Stomach smooth muscle (tissue), 2 donors: Measurements from ENCODE around the gene STX8.
"Not testable (repeated sequence)": the region's sequence is repeated elsewhere in the genome, so short reads cannot be mapped to it uniquely, and the experiment has no call there.

Experiments
- H3K27ac ChIP-seq: one replicate; pipeline ENCODE4 v1.7.0; 2013; ENCODE audit warnings: mild to moderate bottlenecking, low read length, inconsistent platforms
- H3K27me3 ChIP-seq, 2 donors: one replicate each; pipeline ENCODE4 v1.7.0; 2013; ENCODE audit warnings: low read length in 2 of 2; ENCODE audit not compliant: insufficient read depth in 2 of 2, control insufficient read depth in 1 of 2
- H3K36me3 ChIP-seq, 2 donors: one replicate each; pipeline ENCODE4 v1.7.0; 2013; ENCODE audit warnings: low read length in 2 of 2; ENCODE audit not compliant: control insufficient read depth in 2 of 2, insufficient read depth in 2 of 2
- H3K4me1 ChIP-seq: one replicate; pipeline ENCODE4 v1.7.0; 2013; ENCODE audit warnings: low read length; ENCODE audit not compliant: control insufficient read depth, insufficient read depth
- H3K4me3 ChIP-seq, 2 donors: one replicate each; pipeline ENCODE4 v1.7.0; 2013; ENCODE audit warnings: low read length in 2 of 2
- H3K9ac ChIP-seq, 2 donors: one replicate each; pipeline ENCODE4 v1.7.0; 2013; ENCODE audit warnings: low read length in 2 of 2, mild to moderate bottlenecking in 1 of 2
- H3K9me3 ChIP-seq, 2 donors: one replicate each; pipeline ENCODE4 v1.7.0; 2013; ENCODE audit warnings: low read length in 2 of 2; ENCODE audit not compliant: control insufficient read depth in 2 of 2
- donor health status: healthy.
- donor health status: Pancreatic carcinoma.

STX8 gene

GRCh38 chr17:9269350-9270035 lies 306.1 kb downstream of the STX8 start:
- Histone ChIP-seq H3K9ac (no peak overlapping the region), H3K4me1 (peaks cover 27% of the 10 kb centered on the region), H3K27me3 (no peaks in the 10 kb centered on the region), H3K4me3 (no peak overlapping the region), H3K27ac (no peak overlapping the region), H3K36me3 (peaks cover 0 to 2% of the 10 kb centered on the region in 2 donors), H3K9me3 (no peaks in the 10 kb centered on the region)

GRCh38 chr17:9268546-9268945 lies 307.1 kb downstream of the STX8 start:
- Histone ChIP-seq H3K36me3 (peaks cover 0 to 2% of the 10 kb centered on the region in 2 donors), H3K9me3 (no peaks in the 10 kb centered on the region), H3K27me3 (no peaks in the 10 kb centered on the region), H3K4me1 (peaks cover 22% of the 10 kb centered on the region), H3K4me3 (no peak overlapping the region), H3K9ac (no peak overlapping the region), H3K27ac (no peak overlapping the region)

GRCh38 chr17:9266697-9267117 lies 308.9 kb downstream of the STX8 start:
- no peak overlapping the region for H3K4me3 ChIP-seq
- no peaks in the 10 kb centered on the region for H3K9me3 ChIP-seq
- peaks cover 0 to 2% of the 10 kb centered on the region in 2 donors for H3K36me3 ChIP-seq
- H3K27me3 ChIP-seq: no peaks in the 10 kb centered on the region
- no peak overlapping the region for H3K27ac ChIP-seq
- no peak overlapping the region for H3K9ac ChIP-seq
- H3K4me1 ChIP-seq: peaks cover 12% of the 10 kb centered on the region

- Histone ChIP-seq H3K9ac (no peak overlapping the region), H3K27me3 (no peaks in the 10 kb centered on the region), H3K4me1 (peaks cover 12% of the 10 kb centered on the region)
Observed at GRCh38 chr17:9266031-9266680, 309.5 kb downstream of the STX8 start.

GRCh38 chr17:9261081-9262012 lies 314.3 kb downstream of the STX8 start:
- Histone ChIP-seq H3K4me3 (no peak overlapping the region), H3K9ac (no peak overlapping the region), H3K27ac (no peak overlapping the region), H3K4me1 (peaks cover 9% of the 10 kb centered on the region), H3K27me3 (no peaks in the 10 kb centered on the region), H3K9me3 (no peaks in the 10 kb centered on the region), H3K36me3 (no peaks in the 10 kb centered on the region)

More at GRCh38 chr17:9266031-9266680, 309.5 kb downstream of the STX8 start:
- Histone ChIP-seq H3K36me3 (peaks cover 0 to 2% of the 10 kb centered on the region in 2 donors), H3K27ac (no peak overlapping the region), H3K4me3 (no peak overlapping the region), H3K9me3 (no peaks in the 10 kb centered on the region)

DNA sequence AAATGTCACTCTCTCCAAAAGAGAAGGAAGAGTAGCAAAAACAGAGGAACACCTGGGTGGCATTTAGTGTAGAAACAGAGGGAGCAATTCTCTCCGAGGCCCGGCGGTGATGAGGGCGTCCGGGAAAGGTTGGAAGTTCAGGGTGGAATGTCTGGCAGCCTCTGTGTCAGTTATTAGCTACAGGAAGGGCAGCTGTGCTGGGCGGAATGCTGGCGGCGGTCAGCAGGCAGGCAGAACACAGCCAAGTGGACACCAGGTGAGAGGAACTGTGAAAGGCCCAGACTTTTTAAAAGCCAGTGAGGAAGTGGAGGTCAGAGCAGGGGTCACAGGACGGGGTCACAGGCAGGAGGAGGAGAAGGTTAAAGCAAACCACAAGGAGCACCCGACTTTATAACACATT lies 316.2 kb downstream of the STX8 start:
- peaks cover 6% of the 10 kb centered on the region for H3K4me1 ChIP-seq
- H3K4me3 ChIP-seq: no peak overlapping the region
- no peaks in the 10 kb centered on the region for H3K9me3 ChIP-seq
- no peaks in the 10 kb centered on the region for H3K27me3 ChIP-seq
- H3K9ac ChIP-seq: no peak overlapping the region
- no peak overlapping the region for H3K27ac ChIP-seq
- no peaks in the 10 kb centered on the region for H3K36me3 ChIP-seq

- Histone ChIP-seq H3K4me1 (peaks cover 6% of the 10 kb centered on the region), H3K9me3 (no peaks in the 10 kb centered on the region), H3K4me3 (no peak overlapping the region), H3K27me3 (no peaks in the 10 kb centered on the region), H3K9ac (no peak overlapping the region), H3K36me3 (no peaks in the 10 kb centered on the region), H3K27ac (no peak overlapping the region)
Observed at GRCh38 chr17:9258115-9259015, 317.3 kb downstream of the STX8 start.

DNA sequence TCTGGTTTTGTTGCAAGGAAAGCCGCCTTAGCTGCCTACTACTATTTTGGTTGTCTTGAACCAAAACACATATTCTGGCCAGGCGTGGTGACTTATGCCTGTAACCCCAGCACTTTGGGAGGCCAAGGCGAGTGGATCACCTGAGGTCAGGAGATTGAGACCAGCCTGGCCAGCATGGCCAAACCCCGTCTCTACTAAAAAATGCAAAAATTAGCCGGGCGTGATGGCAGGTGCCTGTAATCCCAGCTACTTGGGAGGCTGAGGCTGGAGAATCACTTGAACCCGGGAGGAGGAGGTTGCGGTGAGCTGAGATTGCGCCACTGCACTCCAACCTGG lies 318.0 kb downstream of the STX8 start:
- not testable (repeated sequence) for H3K27ac ChIP-seq, H3K4me1 ChIP-seq, H3K4me3 ChIP-seq, H3K9me3 ChIP-seq, H3K9ac ChIP-seq, H3K36me3 ChIP-seq, H3K27me3 ChIP-seq

DNA sequence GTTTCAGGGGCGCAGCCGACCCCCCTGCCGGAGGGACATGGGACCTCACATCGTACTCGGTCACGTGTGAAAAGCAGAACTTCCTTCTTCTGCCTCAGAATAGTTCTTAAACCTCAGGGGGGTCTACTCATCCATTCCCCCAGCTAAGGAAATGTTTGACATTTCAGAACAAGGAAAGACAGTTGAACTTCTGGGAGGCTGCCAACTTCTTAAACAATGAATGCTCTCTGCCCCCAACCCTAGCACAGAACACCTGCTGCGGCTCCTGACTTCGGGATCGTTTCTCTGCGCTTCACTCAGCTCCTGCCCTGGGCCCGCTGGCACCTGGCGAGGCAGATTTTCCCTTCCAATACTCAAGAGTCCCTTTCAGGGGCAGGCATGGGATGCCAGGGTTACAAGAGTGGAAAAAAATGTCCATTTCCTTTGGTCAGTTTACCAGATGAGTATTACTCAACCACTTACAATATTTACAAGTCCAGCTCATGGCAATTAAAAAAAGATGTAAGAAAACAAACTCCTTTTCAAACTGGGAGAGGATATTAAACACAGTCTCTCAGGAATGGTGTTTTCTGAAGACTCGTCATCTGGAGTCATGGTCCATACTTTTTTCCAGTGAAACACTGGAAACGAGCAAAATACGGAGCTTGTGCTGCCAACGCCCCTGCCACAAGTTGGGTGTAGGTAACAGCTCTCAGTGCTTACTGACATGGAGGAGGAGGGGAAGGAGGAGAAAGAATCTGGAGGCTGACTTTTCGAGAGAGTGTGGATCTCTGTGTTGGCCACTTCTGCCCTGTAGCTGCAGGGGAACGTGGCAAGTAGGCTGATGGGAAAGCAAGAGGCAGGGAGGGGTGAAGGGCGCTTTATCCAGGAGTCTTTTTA lies 318.6 kb downstream of the STX8 start:
- H3K27ac ChIP-seq: no peak overlapping the region
- no peaks in the 10 kb centered on the region for H3K9me3 ChIP-seq
- H3K27me3 ChIP-seq: no peaks in the 10 kb centered on the region
- no peak overlapping the region for H3K9ac ChIP-seq
- no peak overlapping the region for H3K4me3 ChIP-seq
- peaks cover 6% of the 10 kb centered on the region for H3K4me1 ChIP-seq
- H3K36me3 ChIP-seq: no peaks in the 10 kb centered on the region
